H1 (cell line): ENCODE results near the gene PTEN. TPM values are rescaled to one million over a fixed set of nuclear protein-coding genes. Genes with fewer than 3 reads are reported as not detected.

Experiments
- CTCF ChIA-PET: fragments of 300-600 bp; sonication (Branson Sonifier 250); formaldehyde crosslinking; loops from one replicate; lab custom pipeline; 2021; ENCODE audit not compliant: partially characterized antibody; lab: Charles Lee
- POLR2A ChIA-PET: fragments of 300-600 bp; sonication (Branson Sonifier 250); formaldehyde crosslinking; loops from one replicate; lab custom pipeline; 2021; ENCODE audit warnings: inconsistent platforms; ENCODE audit not compliant: partially characterized antibody; lab: Charles Lee
- DNase-seq, 2 experiments: peaks; one replicate each; pipeline versions ENCODE4 v3.0.0 to v3.0.0-alpha.2; 2010 to 2022; ENCODE audit warnings: low spot score in 2 of 2, low read depth in 1 of 2, mixed read lengths in 1 of 2
- FAIRE-seq: peaks from 2 replicates; lab custom pipeline; 2011; peaks lifted over from hg19 to GRCh38; lab: Jason Lieb, UNC
- H2AFZ ChIP-seq: 2 replicates; pipeline ENCODE4 v1.8.1; 2012; ENCODE audit warnings: low read length, inconsistent platforms
- H2AK5ac ChIP-seq: 2 replicates; pipeline ENCODE4 v1.6.1; 2013; ENCODE audit warnings: low read depth, low read length
- H2BK120ac ChIP-seq: replicated peaks from 2 replicates; pipeline ENCODE3; 2013; ENCODE audit warnings: low read depth, low read length, inconsistent platforms
- H2BK12ac ChIP-seq: 2 replicates; pipeline ENCODE4 v1.6.1; 2013; ENCODE audit warnings: low read depth, low read length
- H2BK15ac ChIP-seq: 2 replicates; pipeline ENCODE4 v1.6.1; 2013; ENCODE audit warnings: low read length
- H2BK20ac ChIP-seq: 2 replicates; pipeline ENCODE4 v1.6.1; 2013; ENCODE audit warnings: low read length
- H2BK5ac ChIP-seq: 2 replicates; pipeline ENCODE4 v1.6.1; 2013; ENCODE audit warnings: low read depth, low read length
- H3K14ac ChIP-seq: 2 replicates; pipeline ENCODE4 v1.6.1; 2013; ENCODE audit warnings: inconsistent platforms; ENCODE audit not compliant: insufficient read length
- H3K18ac ChIP-seq: 2 replicates; pipeline ENCODE4 v1.6.1; 2013; ENCODE audit warnings: low read length; ENCODE audit errors: extremely low read depth
- H3K23ac ChIP-seq: 2 replicates; pipeline ENCODE4 v1.6.1; 2013; ENCODE audit warnings: inconsistent platforms; ENCODE audit not compliant: insufficient read length
- H3K23me2 ChIP-seq: 2 replicates; pipeline ENCODE4 v1.6.1; 2013; ENCODE audit warnings: low read depth, low read length
- H3K27ac ChIP-seq: 2 replicates; pipeline ENCODE4 v1.6.1; 2011; ENCODE audit warnings: low read depth, low read length, inconsistent platforms
- H3K27me3 ChIP-seq, 4 experiments: replicated peaks in 1 of 4; 1 replicate in 1 of 4; 2 replicates in 3 of 4; pipeline versions ENCODE4 v1.6.1 to v1.8.1; 2011 to 2013; ENCODE audit warnings: low read length in 3 of 4, mild to moderate bottlenecking in 3 of 4, inconsistent platforms in 2 of 4, mixed read lengths in 2 of 4, moderate library complexity in 1 of 4; ENCODE audit not compliant: control insufficient read depth in 3 of 4, insufficient read depth in 3 of 4; ENCODE audit errors: extremely low read depth in 1 of 4
- H3K36me3 ChIP-seq, 4 experiments: 2 replicates each; pipeline versions ENCODE4 v1.6.1 to v1.8.1; 2011 to 2013; ENCODE audit warnings: mild to moderate bottlenecking in 4 of 4, low read length in 3 of 4, moderate library complexity in 2 of 4, control low read depth in 1 of 4, inconsistent platforms in 1 of 4; ENCODE audit not compliant: insufficient read depth in 4 of 4, control insufficient read depth in 2 of 4
- H3K4ac ChIP-seq: replicated peaks from 2 replicates; pipeline ENCODE3; 2013; ENCODE audit warnings: low read length, low read depth, mixed read lengths, inconsistent platforms; ENCODE audit not compliant: insufficient read length
- H3K4me1 ChIP-seq, 4 experiments: replicated peaks in 1 of 4; 1 replicate in 1 of 4; 2 replicates in 3 of 4; pipeline versions ENCODE4 v1.6.1 to v1.8.1; 2011 to 2013; ENCODE audit warnings: low read length in 3 of 4, inconsistent platforms in 2 of 4, mixed read lengths in 1 of 4; ENCODE audit not compliant: insufficient read depth in 4 of 4, control insufficient read depth in 3 of 4
- H3K4me2 ChIP-seq, 2 experiments: 2 replicates each; pipeline versions ENCODE4 v1.6.1 to v1.8.1; 2011 to 2013; ENCODE audit warnings: low read depth in 2 of 2, low read length in 2 of 2, control low read depth in 1 of 2, inconsistent platforms in 1 of 2, mild to moderate bottlenecking in 1 of 2; ENCODE audit not compliant: insufficient read depth in 1 of 2
- H3K4me3 ChIP-seq, 4 experiments: fragments of 200-600, 300-600 bp in 1 of 4; sonication (generic), shearing (Covaris generic), sonication (Bioruptor Twin) in 1 of 4; 2 replicates each; pipeline versions ENCODE4 v1.5.1 to v1.8.1; 2011 to 2016; ENCODE audit warnings: low read length in 4 of 4, low read depth in 3 of 4, control low read depth in 2 of 4, inconsistent platforms in 2 of 4, mild to moderate bottlenecking in 2 of 4, mixed read lengths in 1 of 4, moderate library complexity in 1 of 4; ENCODE audit not compliant: insufficient read depth in 2 of 4; ENCODE audit errors: extremely low read depth in 1 of 4
- H3K56ac ChIP-seq: replicated peaks from 2 replicates; pipeline ENCODE3; 2013; ENCODE audit warnings: low read depth, mild to moderate bottlenecking, mixed read lengths, low read length, inconsistent platforms; ENCODE audit not compliant: insufficient read length
- H3K79me1 ChIP-seq: 2 replicates; pipeline ENCODE4 v1.6.1; 2013; ENCODE audit warnings: low read depth, low read length, control low read depth
- H3K79me2 ChIP-seq, 2 experiments: 2 replicates each; pipeline versions ENCODE4 v1.6.1 to v1.8.1; 2012 to 2013; ENCODE audit warnings: low read length in 2 of 2, mild to moderate bottlenecking in 2 of 2, inconsistent platforms in 1 of 2; ENCODE audit not compliant: insufficient read depth in 2 of 2, control insufficient read depth in 1 of 2
- H3K9ac ChIP-seq, 4 experiments: replicated peaks in 1 of 4; 1 replicate in 1 of 4; 2 replicates in 3 of 4; pipeline versions ENCODE4 v1.6.1 to v1.8.1; 2011 to 2013; ENCODE audit warnings: low read depth in 3 of 4, low read length in 3 of 4, control low read depth in 2 of 4, mild to moderate bottlenecking in 2 of 4, moderate library complexity in 2 of 4, inconsistent platforms in 1 of 4; ENCODE audit errors: extremely low read depth in 1 of 4
- H3K9me3 ChIP-seq, 2 experiments: 2 replicates each; pipeline versions ENCODE4 v1.6.1 to v1.8.1; 2012 to 2013; ENCODE audit warnings: mild to moderate bottlenecking in 2 of 2, moderate library complexity in 2 of 2, control low read depth in 1 of 2, inconsistent platforms in 1 of 2, low read depth in 1 of 2, low read length in 1 of 2, mixed read lengths in 1 of 2; ENCODE audit not compliant: insufficient read depth in 2 of 2
- H4K20me1 ChIP-seq, 2 experiments: replicated peaks in 1 of 2; 2 replicates each; pipeline versions ENCODE3 to v1.8.1; 2011 to 2013; ENCODE audit warnings: inconsistent platforms in 2 of 2, low read length in 2 of 2, mild to moderate bottlenecking in 1 of 2; ENCODE audit not compliant: insufficient read depth in 2 of 2, control insufficient read depth in 1 of 2
- H4K5ac ChIP-seq: 2 replicates; pipeline ENCODE4 v1.6.1; 2013; ENCODE audit warnings: low read length, low read depth, mixed read lengths, inconsistent platforms; ENCODE audit not compliant: insufficient read length
- H4K8ac ChIP-seq: 2 replicates; pipeline ENCODE4 v1.8.0; 2013; ENCODE audit warnings: mild to moderate bottlenecking, moderate library complexity, low read length, inconsistent platforms; ENCODE audit not compliant: insufficient read depth; ENCODE audit errors: extremely low read depth
- H4K91ac ChIP-seq: replicated peaks from 2 replicates; pipeline ENCODE3; 2013; ENCODE audit warnings: low read length, mixed read lengths, inconsistent platforms; ENCODE audit not compliant: insufficient read length
- CEBPB ChIP-seq: IDR thresholded peaks from 2 replicates; pipeline ENCODE4 v1.6.1; 2012; ENCODE audit warnings: low read depth, low read length
- CTCF ChIP-seq, 3 experiments: IDR thresholded peaks; 1 replicate in 2 of 3; 2 replicates in 1 of 3; pipeline versions ENCODE4 v1.5.1 to v1.6.1; 2011; ENCODE audit warnings: low read length in 3 of 3, mild to moderate bottlenecking in 3 of 3, inconsistent platforms in 2 of 3, low read depth in 1 of 3, moderate library complexity in 1 of 3; ENCODE audit not compliant: insufficient read depth in 1 of 3; ENCODE audit errors: control extremely low read depth in 1 of 3
- POU5F1 ChIP-seq: IDR thresholded peaks from 2 replicates; pipeline ENCODE4 v1.6.1; 2011; ENCODE audit warnings: low read depth, mild to moderate bottlenecking, low read length, moderate library complexity
- RAD21 ChIP-seq, 2 experiments: IDR thresholded peaks in 1 of 2; conservative IDR thresholded peaks in 1 of 2; 2 replicates each; pipeline ENCODE4 v1.6.1; 2011; ENCODE audit warnings: low read depth in 2 of 2, low read length in 2 of 2, improper control_type of control experiment in 1 of 2, inconsistent platforms in 1 of 2, mild to moderate bottlenecking in 1 of 2, moderate library complexity in 1 of 2
- SAP30 ChIP-seq: fragments of 300-600 bp; sonication (generic); IDR thresholded peaks from 2 replicates; pipeline ENCODE4 v1.7.1; 2012; ENCODE audit warnings: low read length, moderate library complexity, mild to moderate bottlenecking, inconsistent platforms; ENCODE audit not compliant: insufficient read depth, insufficient replicate concordance
- SIN3A ChIP-seq, 2 experiments: IDR thresholded peaks in 1 of 2; conservative IDR thresholded peaks in 1 of 2; 2 replicates each; pipeline ENCODE4 v1.6.1; 2011 to 2012; ENCODE audit warnings: low read length in 2 of 2, improper control_type of control experiment in 1 of 2, low read depth in 1 of 2, mild to moderate bottlenecking in 1 of 2
- SIX5 ChIP-seq: IDR thresholded peaks from 2 replicates; pipeline ENCODE4 v1.6.1; 2011; ENCODE audit warnings: mild to moderate bottlenecking, low read depth, low read length
- YY1 ChIP-seq: IDR thresholded peaks from 2 replicates; pipeline ENCODE4 v1.6.1; 2011; ENCODE audit warnings: low read depth, mild to moderate bottlenecking, low read length
- WGBS, 2 experiments: shearing (Covaris generic) in 1 of 2; methylation state at CpG; one replicate each; pipeline versions ENCODE4 v1.1.6 to v1.1.7; 2013 to 2015; ENCODE audit warnings: low lambda C conversion rate in 2 of 2, mixed read lengths in 2 of 2, inconsistent platforms in 1 of 2, low coverage in 1 of 2, missing lambda C conversion rate in 1 of 2; ENCODE audit not compliant: insufficient replicate concordance in 2 of 2, insufficient coverage in 1 of 2, insufficient read length in 1 of 2; ENCODE audit errors: extremely low coverage in 1 of 2, missing lambda C conversion rate in 1 of 2; 5-methylcytosine and 5-hydroxymethylcytosine counted together
- polyA plus RNA-seq, 7 experiments: library from polyadenylated mRNA; depleted of rRNA in 3 of 7; stranded (reverse) in 5 of 7; unstranded in 2 of 7; fragments of >200 nt in 5 of 7; fragments of 200-250 nt in 2 of 7; gene quantifications; 1 replicate in 5 of 7; 2 replicates in 1 of 7; 4 replicates in 1 of 7; pipeline versions ENCODE4 v1.2.1 to v1.2.3, GENCODE V29; 2011 to 2013; ENCODE audit warnings: missing spikeins in 2 of 7, mixed read lengths in 2 of 7
- total RNA-seq: library from RNA; stranded (reverse); fragmentation: NEBNext Ultra II Directional; extraction: Animal tissue kit (Norgen Biotek cat#: 25700); gene quantifications from 2 replicates; pipeline ENCODE4 v1.2.1, GENCODE V29; 2021

PTEN gene
- total and polyA plus RNA-seq, 2 of the 8 experiments (the other 6 are each of a cell fraction or from before 2014, with no cell fraction given), result 6.3 to 48.7 TPM

GRCh38 chr10:87861566-87861952 lies 1.9 kb upstream of the PTEN start:
- Histone ChIP-seq H3K23ac (no peak overlapping the region), H2BK15ac (peak overlapping the region; percentile 83; the same call in 1 of the 2 replicates), H3K9me3 (no peaks in the 10 kb centered on the region), H3K4ac (peak overlapping the region; percentile 30), H4K8ac (peak overlapping the region; percentile 73; the same call in 1 of the 2 replicates), H2BK12ac (peak overlapping the region; percentile 35; the same call in 1 of the 2 replicates), H3K27me3 (no peaks in the 10 kb centered on the region), H3K79me1 (no peaks in the 10 kb centered on the region), H4K20me1 (peaks cover 11 to 13% of the 10 kb centered on the region in 2 experiments), H2BK5ac (peak overlapping the region; percentile 73; the same call in 1 of the 2 replicates), H2BK120ac (no peak overlapping the region), H3K9ac (peak overlapping the region in 3 of 4 experiments; percentile 32 to 71 (median 70); a peak in 6 of 7 replicates), H3K79me2 (peaks cover 18 to 25% of the 10 kb centered on the region in 2 experiments), H3K4me2 (peak overlapping the region; percentile 78 to 98), H3K27ac (peak overlapping the region; percentile 70; the same call in 1 of the 2 replicates), H4K5ac (peak overlapping the region; percentile 93), H3K14ac (no peak overlapping the region), H3K4me1 (peaks cover 0 to 4% (median 1%) of the 10 kb centered on the region in 4 experiments; a peak in 4 of 7 replicates), H3K18ac (peak overlapping the region; percentile 75; the same call in 1 of the 2 replicates), H3K4me3 (peak overlapping the region; percentile 83 to 96 (median 90)), H3K23me2 (peaks cover 24% of the 10 kb centered on the region), H3K36me3 (no peaks in the 10 kb centered on the region), H2AFZ (peak overlapping the region; percentile 46), H2BK20ac (no peak overlapping the region), H2AK5ac (no peak overlapping the region), H4K91ac (no peak overlapping the region), H3K56ac (peak overlapping the region; percentile 1)
- ChIA-PET CTCF (interaction anchor here (0.7 to 3.8 kb wide), 8 partner anchors 9 to 691 kb away, joined by 3 to 19 read pairs (median 4); no protein-coding TSS in a partner anchor), POLR2A (interaction anchor here (1.0 to 4.4 kb wide), 27 partner anchors 11 to 721 kb away, joined by 3 to 24 read pairs (median 4); partner anchors contain the start of genes ATAD1 and RNLS)
- 4% methylated on average over 16 of the region's 16 CpGs; no CpG with 5 or more reads in 1 of the 2 experiments for WGBS, 2 experiments
- no peak for DNase-seq
- FAIRE-seq, result no peak
- TF ChIP-seq CEBPB, result peak; percentile 60
- TF ChIP-seq SAP30, result peak; percentile 86
- peak in 2 of 3 experiments; percentile 1 to 9; a peak in 2 of 4 replicates for TF ChIP-seq CTCF (IDR thresholded peaks at IDR 0.05; ENCODE audit: control extremely low read depth in 1 of 3, insufficient read depth in 1 of 3, low read depth in 1 of 3, low read length in 3 of 3)
- no peak for TF ChIP-seq SIX5
- peak; percentile 35 to 47 for TF ChIP-seq RAD21 (IDR thresholded peaks at IDR 0.05 in 1 of 2, conservative IDR thresholded peaks at IDR 0.05 in 1 of 2; ENCODE audit: low read depth in 2 of 2, low read length in 2 of 2)
- peak in 1 of 2 experiments; percentile 70; a peak in 1 of 4 replicates for TF ChIP-seq SIN3A (conservative IDR thresholded peaks at IDR 0.05 in 1 of 2, IDR thresholded peaks at IDR 0.05 in 1 of 2; ENCODE audit: low read depth in 1 of 2, low read length in 2 of 2)
- peak; percentile 59; the same call in 1 of the 2 replicates for TF ChIP-seq YY1
- TF ChIP-seq POU5F1, result no peak
